ENCODE data around the gene MRPL49. TPM values are rescaled to one million over a fixed set of nuclear protein-coding genes. Genes with fewer than 3 reads are reported as not detected.
A peak's percentile ranks its signal among the peaks of the same experiment; 100 is the strongest.
"Not testable (repeated sequence)": the region's sequence is repeated elsewhere in the genome, so short reads cannot be mapped to it uniquely, and the experiment has no call there.

The MRPL49 gene
- total and polyA plus RNA-seq, 2 experiments from 2014 or later = 46.8 to 57.6 TPM

DNA sequence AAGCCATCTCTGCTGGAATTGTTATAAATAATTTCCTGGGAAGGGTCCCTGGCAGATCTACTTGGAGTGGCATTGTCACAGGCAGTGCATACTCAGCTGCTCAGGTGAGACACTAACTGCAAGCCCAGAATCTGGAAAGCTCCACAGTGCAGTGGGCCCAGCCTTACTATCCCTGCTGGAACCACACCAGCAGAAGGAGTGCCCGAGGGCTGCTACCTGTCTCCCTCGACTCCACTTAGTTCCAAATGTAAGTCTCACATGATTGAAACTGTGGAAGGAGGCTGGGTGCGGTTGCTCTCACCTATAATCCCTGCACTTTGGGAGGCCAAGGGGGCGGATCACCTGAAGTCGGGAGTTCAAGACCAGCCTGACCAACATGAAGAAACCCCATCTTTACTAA lies 26.5 kb downstream of the MRPL49 start:
- Histone ChIP-seq H3K27ac (no peak overlapping the region), H3K4me2 (no peak overlapping the region), H3K4me1 (ENCODE audit: insufficient read depth) (peaks cover 8% of the 10 kb centered on the region), H3K4me3 (no peak overlapping the region), H3K27me3 (no peaks in the 10 kb centered on the region), H3K36me3 (replicated peaks; ENCODE audit: insufficient read depth, low read depth) (no peaks in the 10 kb centered on the region), H4K20me1 (ENCODE audit: insufficient read depth, poor library complexity, severe bottlenecking) (no peaks in the 10 kb centered on the region), H2AFZ (no peak overlapping the region), H3K79me2 (no peaks in the 10 kb centered on the region), H3K9me3 (ENCODE audit: low read depth) (no peaks in the 10 kb centered on the region), H3K9me2 (replicated peaks; ENCODE audit: insufficient read depth) (no peaks in the 10 kb centered on the region)
- 83% methylated on average over 5 of the region's 5 CpGs for WGBS (ENCODE audit: low lambda C conversion rate, missing lambda C conversion rate)
- TF ChIP-seq EZH2 (IDR thresholded peaks at IDR 0.05; ENCODE audit: borderline replicate concordance) = no peak
- no peak for TF ChIP-seq EZH2phosphoT487 (IDR thresholded peaks at IDR 0.05; ENCODE audit: low read depth, severe bottlenecking, unreplicated experiment)
- TF ChIP-seq, protein P1, sequence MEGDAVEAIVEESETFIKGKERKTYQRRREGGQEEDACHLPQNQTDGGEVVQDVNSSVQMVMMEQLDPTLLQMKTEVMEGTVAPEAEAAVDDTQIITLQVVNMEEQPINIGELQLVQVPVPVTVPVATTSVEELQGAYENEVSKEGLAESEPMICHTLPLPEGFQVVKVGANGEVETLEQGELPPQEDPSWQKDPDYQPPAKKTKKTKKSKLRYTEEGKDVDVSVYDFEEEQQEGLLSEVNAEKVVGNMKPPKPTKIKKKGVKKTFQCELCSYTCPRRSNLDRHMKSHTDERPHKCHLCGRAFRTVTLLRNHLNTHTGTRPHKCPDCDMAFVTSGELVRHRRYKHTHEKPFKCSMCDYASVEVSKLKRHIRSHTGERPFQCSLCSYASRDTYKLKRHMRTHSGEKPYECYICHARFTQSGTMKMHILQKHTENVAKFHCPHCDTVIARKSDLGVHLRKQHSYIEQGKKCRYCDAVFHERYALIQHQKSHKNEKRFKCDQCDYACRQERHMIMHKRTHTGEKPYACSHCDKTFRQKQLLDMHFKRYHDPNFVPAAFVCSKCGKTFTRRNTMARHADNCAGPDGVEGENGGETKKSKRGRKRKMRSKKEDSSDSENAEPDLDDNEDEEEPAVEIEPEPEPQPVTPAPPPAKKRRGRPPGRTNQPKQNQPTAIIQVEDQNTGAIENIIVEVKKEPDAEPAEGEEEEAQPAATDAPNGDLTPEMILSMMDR (IDR thresholded peaks at IDR 0.05; ENCODE audit: poor library complexity) = no peak
- no peak for DNase-seq (ENCODE audit: low spot score)

- DNase-seq (ENCODE audit: low spot score); H3K27me3 ChIP-seq; H3K4me1 ChIP-seq (ENCODE audit: insufficient read depth); H4K20me1 ChIP-seq (ENCODE audit: insufficient read depth, poor library complexity, severe bottlenecking); H2AFZ ChIP-seq; H3K79me2 ChIP-seq; H3K9me2 ChIP-seq (replicated peaks; ENCODE audit: insufficient read depth); H3K9me3 ChIP-seq (ENCODE audit: low read depth); H3K4me3 ChIP-seq; H3K36me3 ChIP-seq (replicated peaks; ENCODE audit: insufficient read depth, low read depth): not testable (repeated sequence)
- peak overlapping the region; percentile 25 for H3K27ac ChIP-seq
- 81% methylated on average over 10 of the region's 10 CpGs for WGBS (ENCODE audit: low lambda C conversion rate, missing lambda C conversion rate)
- H3K4me2 ChIP-seq = peak overlapping the region; percentile 38
Observed at GRCh38 chr11:65150131-65150508, 28.0 kb downstream of the MRPL49 start.

GRCh38 chr11:65150509-65151299 lies 28.6 kb downstream of the MRPL49 start:
- peak overlapping the region; percentile 38 for H3K4me2 ChIP-seq
- H3K4me1 ChIP-seq (ENCODE audit: insufficient read depth) = peaks cover 8% of the 10 kb centered on the region
- H2AFZ ChIP-seq = no peak overlapping the region
- WGBS (ENCODE audit: low lambda C conversion rate, missing lambda C conversion rate) = 43% methylated on average over 12 of the region's 12 CpGs
- H3K4me3 ChIP-seq = no peak overlapping the region
- no peaks in the 10 kb centered on the region for H3K9me3 ChIP-seq (ENCODE audit: low read depth)
- peak; percentile 84 for DNase-seq (ENCODE audit: low spot score)
- H4K20me1 ChIP-seq (ENCODE audit: insufficient read depth, poor library complexity, severe bottlenecking) = no peaks in the 10 kb centered on the region
- H3K27me3 ChIP-seq = no peaks in the 10 kb centered on the region
- H3K9me2 ChIP-seq (replicated peaks; ENCODE audit: insufficient read depth) = no peaks in the 10 kb centered on the region
- H3K27ac ChIP-seq = peak overlapping the region; percentile 25
- H3K79me2 ChIP-seq = no peaks in the 10 kb centered on the region
- no peak for TF ChIP-seq EZH2phosphoT487 (IDR thresholded peaks at IDR 0.05; ENCODE audit: low read depth, severe bottlenecking, unreplicated experiment)
- TF ChIP-seq, protein P1 (IDR thresholded peaks at IDR 0.05; ENCODE audit: poor library complexity) = no peak
- TF ChIP-seq EZH2 (IDR thresholded peaks at IDR 0.05; ENCODE audit: borderline replicate concordance) = no peak
- H3K36me3 ChIP-seq (replicated peaks; ENCODE audit: insufficient read depth, low read depth) = no peaks in the 10 kb centered on the region

GRCh38 chr11:65151331-65151899 lies 29.3 kb downstream of the MRPL49 start:
- TF ChIP-seq, protein P1 (IDR thresholded peaks at IDR 0.05; ENCODE audit: poor library complexity) = no peak
- no peak for TF ChIP-seq EZH2 (IDR thresholded peaks at IDR 0.05; ENCODE audit: borderline replicate concordance)
- TF ChIP-seq EZH2phosphoT487 (IDR thresholded peaks at IDR 0.05; ENCODE audit: low read depth, severe bottlenecking, unreplicated experiment) = no peak
- no peak for DNase-seq (ENCODE audit: low spot score)
- WGBS (ENCODE audit: low lambda C conversion rate, missing lambda C conversion rate) = 89% methylated on average over 3 of the region's 3 CpGs
- Histone ChIP-seq H3K36me3 (replicated peaks; ENCODE audit: insufficient read depth, low read depth) (no peaks in the 10 kb centered on the region), H3K4me1 (ENCODE audit: insufficient read depth) (peaks cover 8% of the 10 kb centered on the region), H3K4me2 (no peak overlapping the region), H3K9me2 (replicated peaks; ENCODE audit: insufficient read depth) (no peaks in the 10 kb centered on the region), H3K9me3 (ENCODE audit: low read depth) (no peaks in the 10 kb centered on the region), H3K27me3 (no peaks in the 10 kb centered on the region), H3K79me2 (no peaks in the 10 kb centered on the region), H3K27ac (peak overlapping the region; percentile 25), H2AFZ (no peak overlapping the region), H4K20me1 (ENCODE audit: insufficient read depth, poor library complexity, severe bottlenecking) (no peaks in the 10 kb centered on the region), H3K4me3 (no peak overlapping the region)
